Esophagus (tissue), 2 donors: ENCODE results near the gene GRIK5. TPM values are rescaled to one million over a fixed set of nuclear protein-coding genes. Genes with fewer than 3 reads are reported as not detected.
A peak's percentile ranks its signal among the peaks of the same experiment; 100 is the strongest.
"Not testable (repeated sequence)": the region's sequence is repeated elsewhere in the genome, so short reads cannot be mapped to it uniquely, and the experiment has no call there.

Experiments
- H3K27ac ChIP-seq, 2 donors: one replicate each; pipeline ENCODE4 v1.5.1; 2013; ENCODE audit warnings: low read depth in 2 of 2, mild to moderate bottlenecking in 2 of 2, inconsistent platforms in 1 of 2, low read length in 1 of 2, moderate library complexity in 1 of 2
- H3K27me3 ChIP-seq, 2 donors: one replicate each; pipeline ENCODE4 v1.6.1; 2013; ENCODE audit warnings: low read length in 2 of 2, control low read depth in 1 of 2, mild to moderate bottlenecking in 1 of 2; ENCODE audit not compliant: insufficient read depth in 2 of 2, control insufficient read depth in 1 of 2
- H3K36me3 ChIP-seq, 2 donors: one replicate each; pipeline ENCODE4 v1.6.1; 2013; ENCODE audit warnings: low read length in 1 of 2; ENCODE audit not compliant: control insufficient read depth in 2 of 2, insufficient read depth in 2 of 2
- H3K4me1 ChIP-seq, 2 donors: one replicate each; pipeline ENCODE4 v1.6.1; 2013; ENCODE audit warnings: low read length in 1 of 2; ENCODE audit not compliant: control insufficient read depth in 2 of 2, insufficient read depth in 2 of 2
- H3K4me3 ChIP-seq, 2 donors: one replicate each; pipeline ENCODE4 v1.5.1; 2013; ENCODE audit warnings: low read length in 2 of 2, mild to moderate bottlenecking in 2 of 2, low read depth in 1 of 2, moderate library complexity in 1 of 2
- H3K9me3 ChIP-seq, 2 donors: one replicate each; pipeline ENCODE4 v1.6.1; 2013; ENCODE audit warnings: mild to moderate bottlenecking in 2 of 2, low read depth in 1 of 2, low read length in 1 of 2, moderate library complexity in 1 of 2; ENCODE audit not compliant: control insufficient read depth in 2 of 2, insufficient read depth in 1 of 2
- WGBS, 2 donors: extraction: QIAGEN DNeasy Blood & Tissue Kit; methylation state at CpG; one replicate each; pipeline ENCODE4 v1.1.7; 2013; 5-methylcytosine and 5-hydroxymethylcytosine counted together
- polyA plus RNA-seq, 2 donors: library from polyadenylated mRNA; stranded (reverse); fragments of 200-250 nt; gene quantifications; one replicate each; pipeline ENCODE4 v1.2.3, GENCODE V29; 2013
- donor health status: healthy with polysubstance abuse.
- donor health status: Bipolar disorder and iron deficiency.

Gene GRIK5
- polyA plus RNA-seq, 2 donors: 1.1 to 1.4 TPM

- no peaks in the 10 kb centered on the region for H3K36me3 ChIP-seq
- no peak overlapping the region for H3K27ac ChIP-seq
- H3K27me3 ChIP-seq: no peaks in the 10 kb centered on the region
- no peaks in the 10 kb centered on the region for H3K4me1 ChIP-seq
- no peaks in the 10 kb centered on the region for H3K9me3 ChIP-seq
- WGBS, 2 donors: 52 to 57% methylated on average over 1 of the region's 1 CpG
- no peak overlapping the region for H3K4me3 ChIP-seq
These were observed 41.4 kb upstream of the GRIK5 start for GRCh38 chr19:42111384-42111783.

DNA sequence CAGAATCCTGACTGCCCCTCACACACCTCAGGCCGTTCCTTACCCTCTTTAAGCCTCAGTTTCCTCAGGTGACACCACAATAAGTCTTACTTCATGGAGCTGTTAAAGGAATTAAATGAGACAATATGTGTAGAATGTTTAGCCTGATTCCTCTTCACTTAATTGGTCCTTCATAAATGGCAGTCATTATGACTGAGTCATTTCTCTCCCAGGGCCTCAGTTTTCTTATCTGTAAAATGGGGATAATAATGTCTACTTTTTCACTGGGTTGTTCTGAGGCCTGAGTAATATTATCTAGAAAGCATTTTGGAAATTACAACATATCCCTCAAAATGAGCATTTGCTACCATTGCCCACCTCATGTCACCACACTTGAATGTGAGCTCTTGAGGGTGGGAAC, 40.7 kb upstream of the GRIK5 start:
- Histone ChIP-seq H3K27ac (no peak overlapping the region), H3K4me3 (no peak overlapping the region), H3K4me1 (no peaks in the 10 kb centered on the region), H3K27me3 (no peaks in the 10 kb centered on the region), H3K9me3 (no peaks in the 10 kb centered on the region), H3K36me3 (no peaks in the 10 kb centered on the region)
- WGBS, 2 donors: 79 to 82% methylated on average over 1 of the region's 1 CpG

GRCh38 chr19:42109896-42110295, 39.9 kb upstream of the GRIK5 start:
- H3K27ac ChIP-seq: no peak overlapping the region
- 77 to 82% methylated on average over 3 of the region's 3 CpGs for WGBS, 2 donors
- no peaks in the 10 kb centered on the region for H3K9me3 ChIP-seq
- no peak overlapping the region for H3K4me3 ChIP-seq
- no peaks in the 10 kb centered on the region for H3K4me1 ChIP-seq
- H3K36me3 ChIP-seq: no peaks in the 10 kb centered on the region
- no peaks in the 10 kb centered on the region for H3K27me3 ChIP-seq

GRCh38 chr19:42108527-42109389, 38.8 kb upstream of the GRIK5 start:
- H3K36me3 ChIP-seq: no peaks in the 10 kb centered on the region
- H3K4me1 ChIP-seq: no peaks in the 10 kb centered on the region
- no peaks in the 10 kb centered on the region for H3K9me3 ChIP-seq
- H3K27me3 ChIP-seq: no peaks in the 10 kb centered on the region
- 29% methylated on average over 16 of the region's 16 CpGs for WGBS, 2 donors
- no peak overlapping the region for H3K4me3 ChIP-seq
- no peak overlapping the region for H3K27ac ChIP-seq

DNA sequence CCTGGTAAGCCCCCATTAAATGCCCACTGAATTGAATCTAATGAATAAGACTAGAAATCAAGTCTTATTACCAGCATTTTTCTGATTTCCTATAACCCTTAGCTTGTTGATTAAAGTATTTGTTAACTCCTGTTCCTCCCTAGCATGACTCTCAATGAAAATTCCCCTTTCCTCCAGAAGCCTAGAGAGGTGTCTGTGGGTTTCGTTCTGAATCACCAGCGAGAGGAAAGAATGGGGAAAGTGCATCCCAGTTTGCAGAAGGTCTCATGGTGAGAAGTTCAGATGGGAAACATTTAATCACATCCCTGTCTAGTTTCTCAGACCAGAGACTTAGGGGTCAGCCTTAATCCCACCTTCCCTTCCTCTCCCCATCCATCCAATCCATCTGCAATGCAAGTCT, 35.4 kb upstream of the GRIK5 start:
- Histone ChIP-seq H3K4me1 (no peaks in the 10 kb centered on the region), H3K9me3 (no peaks in the 10 kb centered on the region), H3K27ac (no peak overlapping the region), H3K4me3 (no peak overlapping the region), H3K36me3 (no peaks in the 10 kb centered on the region), H3K27me3 (no peaks in the 10 kb centered on the region)
- 78 to 80% methylated on average over 2 of the region's 2 CpGs for WGBS, 2 donors

DNA sequence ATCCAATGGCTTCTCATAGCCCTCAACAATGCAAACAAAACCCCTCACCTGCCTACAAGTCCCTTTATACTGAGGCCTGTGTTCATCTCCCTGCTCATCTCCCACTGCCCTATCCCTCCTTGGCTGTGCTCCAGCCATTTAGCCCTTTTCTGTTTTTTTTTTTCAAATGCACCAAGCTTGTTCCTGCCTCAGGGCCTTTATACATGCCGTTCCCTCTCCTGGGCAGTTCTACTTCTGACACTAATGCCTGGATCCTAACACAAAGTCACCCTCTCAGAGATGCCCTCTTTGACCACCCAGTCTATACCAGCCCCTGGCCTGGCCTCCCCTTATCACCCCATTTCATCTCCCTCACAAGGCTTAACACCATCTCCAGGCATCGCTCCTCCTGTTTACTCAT, 32.9 kb upstream of the GRIK5 start:
- peaks cover 0 to 9% of the 10 kb centered on the region in 2 donors for H3K4me1 ChIP-seq
- H3K4me3 ChIP-seq: no peak overlapping the region
- 76 to 87% methylated on average over 2 of the region's 2 CpGs for WGBS, 2 donors
- no peaks in the 10 kb centered on the region for H3K9me3 ChIP-seq
- no peak overlapping the region for H3K27ac ChIP-seq
- no peaks in the 10 kb centered on the region for H3K36me3 ChIP-seq
- no peaks in the 10 kb centered on the region for H3K27me3 ChIP-seq

DNA sequence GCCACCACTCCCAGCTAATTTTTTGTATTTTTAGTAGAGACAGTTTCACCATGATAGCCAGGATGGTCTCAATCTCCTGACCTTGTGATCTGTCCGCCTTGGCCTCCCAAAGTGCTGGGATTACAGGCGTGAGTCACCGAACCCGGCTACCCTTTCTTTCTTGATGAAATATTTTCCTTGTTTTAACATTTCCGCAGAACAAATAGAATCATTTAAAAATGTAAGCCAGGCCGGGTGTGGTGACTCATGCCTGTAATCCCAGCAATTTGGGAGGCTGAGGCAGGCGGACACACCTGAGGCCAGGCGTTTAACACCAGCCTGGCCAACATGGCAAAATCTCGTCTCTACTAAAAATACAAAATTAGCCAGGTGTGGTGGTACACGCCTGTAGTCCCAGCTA, 30.2 kb upstream of the GRIK5 start:
- H3K27ac ChIP-seq, H3K4me3 ChIP-seq, H3K9me3 ChIP-seq, H3K36me3 ChIP-seq, H3K27me3 ChIP-seq: not testable (repeated sequence)
- H3K4me1 ChIP-seq: peaks cover 3 to 14% of the 10 kb centered on the region in 2 donors
- 60 to 74% methylated on average over 10 of the region's 10 CpGs for WGBS, 2 donors

DNA sequence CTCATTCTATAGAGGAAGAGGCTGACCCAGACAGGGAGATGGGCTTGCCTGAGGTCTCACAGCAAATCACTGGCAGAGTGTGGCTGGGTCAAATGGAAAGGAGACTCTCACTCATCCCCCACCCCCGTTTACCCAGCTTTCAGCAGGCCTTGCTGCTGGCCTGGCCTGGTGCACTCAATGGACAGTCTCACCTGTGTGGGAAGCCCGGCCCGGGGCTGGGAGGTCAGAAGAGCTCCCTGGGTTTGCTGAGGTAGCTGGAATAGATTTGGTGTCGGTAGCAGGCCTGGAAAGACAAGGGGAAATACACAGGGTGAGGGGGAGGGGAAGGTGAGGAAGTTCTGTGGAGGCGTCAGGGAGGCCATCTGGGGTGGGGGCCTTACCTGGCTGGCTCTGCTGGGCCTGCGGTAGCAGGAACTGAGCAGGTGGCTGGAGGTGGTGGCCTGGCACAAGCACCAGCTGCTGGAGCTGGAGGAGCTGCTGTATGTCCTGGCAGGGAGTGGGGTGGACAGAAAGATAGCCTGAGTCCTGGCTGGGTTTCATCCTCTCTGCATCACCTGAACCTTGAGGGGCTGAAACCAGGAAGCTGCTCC, 29.4 kb upstream of the GRIK5 start:
- Histone ChIP-seq H3K27ac (peak overlapping the region; percentile 52 to 72), H3K9me3 (no peaks in the 10 kb centered on the region), H3K36me3 (no peaks in the 10 kb centered on the region), H3K4me3 (no peak overlapping the region), H3K27me3 (no peaks in the 10 kb centered on the region), H3K4me1 (peaks cover 7 to 15% of the 10 kb centered on the region in 2 donors)
- 73 to 74% methylated on average over 6 of the region's 6 CpGs for WGBS, 2 donors

DNA sequence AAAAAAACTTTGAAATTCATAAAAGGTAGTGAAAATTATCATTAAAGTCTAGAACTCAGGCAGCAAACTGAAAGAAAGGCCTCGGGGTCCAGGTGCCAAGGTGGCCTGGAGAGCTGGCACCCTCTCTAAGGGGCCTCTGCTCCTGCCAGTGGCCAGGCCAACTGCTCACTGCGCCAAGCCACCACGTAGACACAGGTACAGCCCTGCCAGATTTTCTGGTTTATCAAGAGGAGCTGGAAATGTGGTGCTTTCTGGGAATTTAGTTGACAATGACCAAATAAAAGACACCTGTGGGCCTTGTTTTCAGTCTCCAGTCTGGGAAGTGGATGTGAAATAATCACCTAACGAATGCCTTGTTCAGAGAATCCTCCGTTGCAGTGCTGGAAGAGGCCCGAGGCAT, 28.8 kb upstream of the GRIK5 start:
- H3K36me3 ChIP-seq: no peaks in the 10 kb centered on the region
- H3K4me1 ChIP-seq: peaks cover 10 to 19% of the 10 kb centered on the region in 2 donors
- peak overlapping the region; percentile 42 to 52 for H3K27ac ChIP-seq
- H3K27me3 ChIP-seq: no peaks in the 10 kb centered on the region
- WGBS, 2 donors: 62 to 72% methylated on average over 6 of the region's 6 CpGs
- no peak overlapping the region for H3K4me3 ChIP-seq
- H3K9me3 ChIP-seq: no peaks in the 10 kb centered on the region

DNA sequence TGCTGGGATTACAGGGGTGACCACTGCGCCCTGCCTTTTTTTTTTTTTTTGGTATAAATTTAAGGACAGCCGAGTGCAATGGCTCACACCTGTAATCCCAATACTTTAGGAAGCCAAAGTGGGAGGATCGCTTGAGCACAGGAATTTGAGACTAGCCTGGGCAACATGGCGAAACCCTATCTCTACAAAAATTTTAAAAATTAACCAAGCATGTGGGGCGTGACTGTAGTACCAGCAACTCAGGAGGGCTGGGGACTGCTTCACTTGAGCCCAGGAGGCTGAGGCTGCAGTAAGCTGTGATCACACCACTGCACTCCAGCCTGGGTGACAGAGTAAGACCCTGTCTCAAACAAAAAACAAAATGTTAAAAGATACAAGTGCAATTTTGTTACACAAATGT, 27.5 kb upstream of the GRIK5 start:
- 81 to 93% methylated on average over 5 of the region's 5 CpGs for WGBS, 2 donors
- Histone ChIP-seq H3K27ac (no peak overlapping the region), H3K9me3 (no peaks in the 10 kb centered on the region), H3K4me1 (peaks cover 14 to 23% of the 10 kb centered on the region in 2 donors), H3K27me3 (no peaks in the 10 kb centered on the region), H3K4me3 (no peak overlapping the region), H3K36me3 (no peaks in the 10 kb centered on the region)
